ENCODE data around the gene C14orf93. TPM values are rescaled to one million over a fixed set of nuclear protein-coding genes. Genes with fewer than 3 reads are reported as not detected.

Gene C14orf93
- total RNA-seq, 1 experiment from 2014 or later, result 7.2 TPM

GRCh38 chr14:23033801-23034497 lies 24.0 kb upstream of the C14orf93 start:
- Mint-ChIP-seq H3K36me3 (ENCODE audit: insufficient read depth, unreplicated experiment) (peaks cover 53% of the 10 kb centered on the region), H3K27ac (ENCODE audit: unreplicated experiment) (peak overlapping the region; percentile 99), H3K4me3 (ENCODE audit: unreplicated experiment) (peak overlapping the region; percentile 98), H3K9me3 (ENCODE audit: unreplicated experiment) (no peaks in the 10 kb centered on the region), H3K27me3 (ENCODE audit: insufficient read depth, unreplicated experiment) (no peaks in the 10 kb centered on the region), H3K4me1 (ENCODE audit: low read depth, unreplicated experiment) (peaks cover 7% of the 10 kb centered on the region)
- no peak for DNase-seq
- intact Hi-C loops (cut with micrococcal nuclease; ENCODE audit: unreplicated experiment), result loop anchor here (2.0 kb wide), 1 partner anchor 27 kb away; no protein-coding TSS in a partner anchor
- Histone ChIP-seq H3K9me3 (no peaks in the 10 kb centered on the region), H3K27me3 (replicated peaks; ENCODE audit: control insufficient read depth, insufficient read depth, low read length) (no peaks in the 10 kb centered on the region), H3K36me3 (ENCODE audit: control insufficient read depth, insufficient read depth, low read length) (peaks cover 2% of the 10 kb centered on the region; the same call in 1 of the 2 replicates), H3K4me3 (ENCODE audit: low read depth, low read length) (peak overlapping the region; percentile 72), H3K4me1 (peaks cover 6% of the 10 kb centered on the region)
- ChIA-PET CTCF (interaction anchor here (0.5 to 1.5 kb wide), 8 partner anchors 27 to 528 kb away, joined by 3 to 7 read pairs (median 4); no protein-coding TSS in a partner anchor), POLR2A (interaction anchor here (0.5 to 1.0 kb wide), 5 partner anchors 12 to 396 kb away, joined by 3 to 4 read pairs (median 3); no protein-coding TSS in a partner anchor)
- TSS peak; percentile 69 for BruUV-seq (replicated peaks)
- TF ChIP-seq CTCF (IDR thresholded peaks at IDR 0.05; ENCODE audit: insufficient read depth in 1 of 2, low read depth in 1 of 2, low read length in 1 of 2, severe bottlenecking in 1 of 2, unreplicated experiment in 1 of 2), result no peak

- no peak overlapping the region for H3K4me3 ChIP-seq (ENCODE audit: low read depth, low read length)
- no peaks in the 10 kb centered on the region for H3K27me3 ChIP-seq (replicated peaks; ENCODE audit: control insufficient read depth, insufficient read depth, low read length)
- no peak for DNase-seq
- H3K9me3 ChIP-seq, result no peaks in the 10 kb centered on the region
- no peaks in the 10 kb centered on the region for H3K27me3 Mint-ChIP-seq (ENCODE audit: insufficient read depth, unreplicated experiment)
- peaks cover 6% of the 10 kb centered on the region for H3K4me1 ChIP-seq
- H3K4me3 Mint-ChIP-seq (ENCODE audit: unreplicated experiment), result peak overlapping the region; percentile 98
- ChIA-PET CTCF (interaction anchor here (0.7 to 1.5 kb wide), 2 partner anchors 27 to 88 kb away, joined by 5 to 7 read pairs; no protein-coding TSS in a partner anchor), POLR2A (no interaction called here)
- H3K27ac Mint-ChIP-seq (ENCODE audit: unreplicated experiment), result peak overlapping the region; percentile 99
- peaks cover 2% of the 10 kb centered on the region; the same call in 1 of the 2 replicates for H3K36me3 ChIP-seq (ENCODE audit: control insufficient read depth, insufficient read depth, low read length)
- peaks cover 7% of the 10 kb centered on the region for H3K4me1 Mint-ChIP-seq (ENCODE audit: low read depth, unreplicated experiment)
- H3K9me3 Mint-ChIP-seq (ENCODE audit: unreplicated experiment), result no peaks in the 10 kb centered on the region
- peaks cover 59% of the 10 kb centered on the region for H3K36me3 Mint-ChIP-seq (ENCODE audit: insufficient read depth, unreplicated experiment)
- no TSS peak for BruUV-seq (replicated peaks)
- TF ChIP-seq CTCF (IDR thresholded peaks at IDR 0.05; ENCODE audit: insufficient read depth in 1 of 2, low read depth in 1 of 2, low read length in 1 of 2, severe bottlenecking in 1 of 2, unreplicated experiment in 1 of 2), result no peak
- intact Hi-C loops (cut with micrococcal nuclease; ENCODE audit: unreplicated experiment), result no loop called here
Observed at GRCh38 chr14:23033251-23033727, 23.3 kb upstream of the C14orf93 start.

- Histone ChIP-seq H3K9me3 (no peaks in the 10 kb centered on the region), H3K36me3 (ENCODE audit: control insufficient read depth, insufficient read depth, low read length) (peaks cover 2% of the 10 kb centered on the region; the same call in 1 of the 2 replicates), H3K27me3 (replicated peaks; ENCODE audit: control insufficient read depth, insufficient read depth, low read length) (no peaks in the 10 kb centered on the region), H3K4me3 (ENCODE audit: low read depth, low read length) (no peak overlapping the region), H3K4me1 (peaks cover 7% of the 10 kb centered on the region)
- ChIA-PET CTCF (no interaction called here), POLR2A (no interaction called here)
- no peaks in the 10 kb centered on the region for H3K27me3 Mint-ChIP-seq (ENCODE audit: insufficient read depth, unreplicated experiment)
- DNase-seq, result no peak
- H3K4me1 Mint-ChIP-seq (ENCODE audit: low read depth, unreplicated experiment), result peaks cover 7% of the 10 kb centered on the region
- H3K4me3 Mint-ChIP-seq (ENCODE audit: unreplicated experiment), result no peak overlapping the region
- intact Hi-C loops (cut with micrococcal nuclease; ENCODE audit: unreplicated experiment), result no loop called here
- no peaks in the 10 kb centered on the region for H3K9me3 Mint-ChIP-seq (ENCODE audit: unreplicated experiment)
- H3K36me3 Mint-ChIP-seq (ENCODE audit: insufficient read depth, unreplicated experiment), result peaks cover 78% of the 10 kb centered on the region
- no TSS peak for BruUV-seq (replicated peaks)
- no peak for TF ChIP-seq CTCF (IDR thresholded peaks at IDR 0.05; ENCODE audit: insufficient read depth in 1 of 2, low read depth in 1 of 2, low read length in 1 of 2, severe bottlenecking in 1 of 2, unreplicated experiment in 1 of 2)
- no peak overlapping the region for H3K27ac Mint-ChIP-seq (ENCODE audit: unreplicated experiment)
Observed at GRCh38 chr14:23030936-23031335, 21.0 kb upstream of the C14orf93 start.
